Activated naive CD8-positive, alpha-beta T cell treated with anti-CD3 and anti-CD28 coated beads for 36 hours (primary cell): ENCODE results near the gene HDAC4. TPM values are rescaled to one million over a fixed set of nuclear protein-coding genes. Genes with fewer than 3 reads are reported as not detected.
A peak's percentile ranks its signal among the peaks of the same experiment; 100 is the strongest.

Source experiments
- DNase-seq: peaks from one replicate; pipeline ENCODE4 v3.0.0; 2021
- H3K27ac Mint-ChIP-seq: one replicate; pipeline ENCODE4 v1.8.0; 2022; ENCODE audit warnings: mild to moderate bottlenecking, moderate library complexity, mixed read lengths
- H3K27me3 Mint-ChIP-seq: one replicate; pipeline ENCODE4 v1.8.0; 2022; ENCODE audit warnings: mild to moderate bottlenecking, mixed read lengths
- H3K36me3 Mint-ChIP-seq: one replicate; pipeline ENCODE4 v1.8.0; 2021; ENCODE audit warnings: mild to moderate bottlenecking, mixed read lengths
- H3K4me1 Mint-ChIP-seq: one replicate; pipeline ENCODE4 v1.8.0; 2021; ENCODE audit warnings: mixed read lengths
- H3K4me3 Mint-ChIP-seq: one replicate; pipeline ENCODE4 v1.8.0; 2022; ENCODE audit warnings: mild to moderate bottlenecking, moderate library complexity, mixed read lengths
- H3K9me3 Mint-ChIP-seq: one replicate; pipeline ENCODE4 v1.8.0; 2022; ENCODE audit warnings: mixed read lengths
- total RNA-seq, 2 experiments: library from RNA; stranded (reverse); gene quantifications; one replicate each; pipeline ENCODE4 v1.2.3, GENCODE V29; 2021

Gene HDAC4
- total RNA-seq, 2 experiments from 2014 or later: 19.1 to 20.2 TPM

DNA sequence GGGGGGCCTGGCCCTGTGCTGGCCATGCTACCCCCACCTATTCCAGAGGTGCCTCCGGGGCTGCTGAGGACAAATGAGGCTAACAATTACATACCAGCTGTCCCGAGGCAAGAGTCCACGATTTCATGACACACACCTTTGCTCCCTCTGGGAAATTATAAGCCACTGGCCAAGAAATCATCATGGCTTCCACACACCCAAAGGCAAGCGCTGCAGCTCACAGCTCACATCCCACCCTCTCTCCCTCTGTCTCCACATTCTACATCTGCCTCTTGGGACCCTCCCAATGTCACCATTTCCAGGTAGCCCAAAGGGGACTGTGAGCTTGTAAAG, 134.4 kb downstream of the HDAC4 start:
- Mint-ChIP-seq H3K27ac (peak overlapping the region; percentile 84), H3K9me3 (peaks cover 2% of the 10 kb centered on the region), H3K4me1 (peaks cover 67% of the 10 kb centered on the region), H3K4me3 (peak overlapping the region; percentile 73), H3K27me3 (peaks cover 12% of the 10 kb centered on the region), H3K36me3 (peaks cover 8% of the 10 kb centered on the region)
- no peak for DNase-seq

DNA sequence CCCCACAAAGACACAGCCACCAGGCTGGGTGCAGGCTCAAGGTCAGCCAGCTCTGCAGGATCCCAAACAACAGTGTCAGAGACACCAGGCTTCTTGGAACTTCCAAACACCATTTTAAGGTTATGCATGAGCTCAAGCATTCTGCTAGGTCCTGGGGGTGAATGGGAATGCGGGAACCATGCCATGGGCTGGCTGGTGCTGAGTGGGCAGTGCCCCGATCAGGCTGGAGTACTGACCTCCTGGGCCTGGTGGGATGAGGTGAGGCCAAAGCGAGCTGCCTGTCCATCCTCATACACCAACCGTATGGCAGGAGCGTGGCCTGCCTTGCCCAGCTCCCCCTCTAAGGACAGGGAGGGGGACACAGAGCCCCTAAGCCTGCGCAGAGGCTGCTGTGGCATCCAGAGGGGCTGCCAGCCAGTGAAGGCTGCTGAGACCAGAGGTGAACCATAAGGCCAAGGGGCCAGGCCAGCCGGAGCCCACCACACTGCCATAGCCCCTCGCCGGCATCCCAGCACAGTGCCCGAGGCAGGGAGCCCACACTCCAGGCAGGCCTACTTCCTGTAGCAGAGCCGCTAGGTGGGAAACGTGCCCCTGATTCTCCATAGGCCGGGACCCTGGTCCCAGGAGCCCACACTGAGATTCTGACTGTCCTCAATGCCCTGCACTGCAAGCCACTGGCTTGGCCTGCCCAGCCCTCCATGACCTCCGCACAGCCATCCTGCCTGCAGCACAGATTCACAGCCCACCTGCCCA, 135.0 kb downstream of the HDAC4 start:
- peaks cover 72% of the 10 kb centered on the region for H3K4me1 Mint-ChIP-seq
- peak overlapping the region; percentile 77 for H3K4me3 Mint-ChIP-seq
- peak overlapping the region; percentile 94 for H3K27ac Mint-ChIP-seq
- no peak for DNase-seq
- H3K9me3 Mint-ChIP-seq: peaks cover 2% of the 10 kb centered on the region
- peaks cover 8% of the 10 kb centered on the region for H3K36me3 Mint-ChIP-seq
- H3K27me3 Mint-ChIP-seq: peaks cover 11% of the 10 kb centered on the region

DNA sequence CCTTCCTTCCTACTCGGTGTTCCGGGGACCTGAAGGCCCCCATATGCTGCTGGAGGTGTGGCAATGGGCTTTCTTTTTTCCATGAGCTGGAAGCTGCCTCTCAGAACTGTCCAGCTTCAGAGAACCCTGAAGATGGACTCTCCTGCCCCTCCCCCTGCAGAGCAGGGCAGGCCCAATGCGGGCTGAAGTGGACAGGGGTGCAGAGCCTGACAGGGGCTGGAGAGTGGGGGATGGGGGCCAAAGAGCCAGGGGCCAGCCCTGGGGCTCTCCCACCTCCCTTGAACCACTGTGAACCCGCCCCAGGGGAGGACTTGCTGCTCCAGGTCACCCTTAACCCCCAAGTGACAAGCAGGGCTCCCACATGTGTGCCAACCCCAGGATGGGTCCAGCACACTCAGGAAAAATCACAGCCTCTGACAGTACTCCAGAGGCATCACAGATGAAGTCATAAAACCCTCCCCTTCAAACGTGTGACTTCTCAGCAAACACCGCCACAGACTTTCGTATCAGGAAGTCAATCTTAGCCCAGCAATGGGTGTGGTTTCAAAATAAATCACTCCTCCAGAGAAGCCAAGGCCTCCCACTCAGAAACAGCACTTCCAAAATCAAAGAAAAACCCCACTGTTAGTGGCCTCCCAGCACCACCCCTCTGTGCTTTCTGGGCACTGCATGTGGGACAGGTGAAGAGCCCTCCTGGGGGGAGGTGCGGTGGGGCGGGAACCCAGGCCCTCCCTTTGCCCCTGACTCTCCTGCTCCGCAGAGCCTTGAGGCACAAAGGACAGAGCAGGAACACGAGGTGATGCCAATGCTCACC, 135.8 kb downstream of the HDAC4 start:
- peak overlapping the region; percentile 77 for H3K4me3 Mint-ChIP-seq
- peak overlapping the region; percentile 94 for H3K27ac Mint-ChIP-seq
- peaks cover 2% of the 10 kb centered on the region for H3K9me3 Mint-ChIP-seq
- peaks cover 79% of the 10 kb centered on the region for H3K4me1 Mint-ChIP-seq
- peak; percentile 58 for DNase-seq
- H3K27me3 Mint-ChIP-seq: peaks cover 4% of the 10 kb centered on the region
- peaks cover 8% of the 10 kb centered on the region for H3K36me3 Mint-ChIP-seq

DNA sequence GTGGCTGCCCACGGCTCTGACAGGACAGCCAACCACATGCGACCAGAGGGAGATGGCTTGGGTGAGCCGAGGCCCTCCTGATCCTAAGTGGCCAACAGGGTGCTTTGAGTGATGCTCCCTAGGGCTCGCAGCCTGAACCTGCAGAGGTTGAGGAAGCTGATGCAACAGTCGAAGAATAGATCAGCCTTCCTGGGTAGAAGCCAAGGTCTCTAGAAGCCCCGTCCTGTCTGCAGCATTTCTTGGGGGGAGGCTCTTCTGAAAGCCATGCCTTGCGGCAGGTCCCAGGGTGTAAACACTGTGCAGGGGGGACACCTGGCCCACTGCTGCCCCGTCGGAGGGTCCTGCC, 136.4 kb downstream of the HDAC4 start:
- Mint-ChIP-seq H3K4me1 (peaks cover 80% of the 10 kb centered on the region), H3K4me3 (peak overlapping the region; percentile 34), H3K9me3 (peaks cover 2% of the 10 kb centered on the region), H3K27me3 (peaks cover 3% of the 10 kb centered on the region), H3K27ac (peak overlapping the region; percentile 94), H3K36me3 (peaks cover 8% of the 10 kb centered on the region)
- DNase-seq: peak; percentile 52

DNA sequence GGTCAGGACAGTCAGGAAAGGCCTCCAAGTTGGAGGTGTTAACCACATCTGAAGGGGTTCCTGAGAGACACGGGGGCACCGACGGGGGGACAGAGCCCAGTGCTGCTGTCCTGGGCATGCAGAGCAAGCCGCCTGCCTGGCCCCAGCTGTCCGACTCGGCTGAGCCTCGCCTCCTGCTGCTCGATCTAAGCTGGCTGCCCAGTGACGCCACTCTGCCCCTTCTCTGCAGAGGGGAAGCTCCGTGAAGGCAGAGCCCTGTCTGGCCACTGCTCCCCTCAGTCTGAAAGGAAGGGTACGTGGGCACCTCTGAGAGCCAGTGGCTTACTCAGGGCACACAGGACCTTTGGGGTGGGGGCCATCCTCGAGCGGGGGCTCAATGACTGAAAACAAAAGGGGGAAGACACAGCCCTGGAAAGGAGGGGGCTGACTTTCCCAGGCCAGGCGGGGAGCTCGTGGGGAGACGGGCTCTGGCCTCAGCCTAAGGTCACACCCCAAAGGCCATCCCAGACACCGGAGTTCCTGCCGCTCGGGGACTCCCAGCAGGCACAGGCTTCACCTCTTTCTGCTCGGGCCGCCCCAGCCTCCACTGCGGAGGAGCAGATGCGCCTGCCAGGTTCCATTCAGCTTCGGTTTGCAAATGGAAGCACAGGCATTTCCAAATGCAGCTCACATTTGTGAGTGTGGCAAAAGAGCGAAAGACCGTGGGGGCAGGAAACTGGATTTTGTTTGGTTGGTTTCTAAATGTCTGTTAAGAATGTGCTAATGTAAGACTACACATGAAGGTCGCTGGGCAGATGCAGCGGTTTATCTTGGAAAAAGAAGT, 136.9 kb downstream of the HDAC4 start:
- Mint-ChIP-seq H3K36me3 (peaks cover 4% of the 10 kb centered on the region), H3K4me1 (peaks cover 80% of the 10 kb centered on the region)
- DNase-seq: no peak

DNA sequence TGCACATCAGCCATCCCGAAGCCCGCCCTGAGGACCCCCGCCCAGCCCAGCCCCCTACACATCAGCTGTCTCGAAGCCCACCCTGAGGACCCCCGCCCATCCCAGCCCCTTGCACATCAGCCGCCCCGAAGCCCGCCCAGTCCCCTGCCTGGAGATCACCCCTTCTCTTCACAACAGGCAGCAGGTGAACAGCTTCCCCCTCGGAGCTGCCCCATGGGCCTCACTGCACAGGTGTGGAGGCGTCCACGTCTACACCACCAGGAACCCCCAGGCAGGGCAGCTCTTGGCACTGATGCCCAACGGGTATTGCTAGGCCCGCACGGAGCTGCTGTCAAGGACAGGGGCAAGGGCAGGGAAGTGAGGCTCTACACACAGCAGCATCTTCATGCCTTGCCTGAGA, 137.6 kb downstream of the HDAC4 start:
- no peak for DNase-seq
- Mint-ChIP-seq H3K9me3 (no peaks in the 10 kb centered on the region), H3K4me1 (peaks cover 80% of the 10 kb centered on the region), H3K4me3 (no peak overlapping the region), H3K36me3 (peaks cover 3% of the 10 kb centered on the region), H3K27me3 (no peaks in the 10 kb centered on the region), H3K27ac (peak overlapping the region; percentile 94)

More for the DNA sequence above, 136.9 kb downstream of the HDAC4 start:
- peak overlapping the region; percentile 34 for H3K4me3 Mint-ChIP-seq
- peak overlapping the region; percentile 94 for H3K27ac Mint-ChIP-seq
- H3K27me3 Mint-ChIP-seq: no peaks in the 10 kb centered on the region
- H3K9me3 Mint-ChIP-seq: no peaks in the 10 kb centered on the region

DNA sequence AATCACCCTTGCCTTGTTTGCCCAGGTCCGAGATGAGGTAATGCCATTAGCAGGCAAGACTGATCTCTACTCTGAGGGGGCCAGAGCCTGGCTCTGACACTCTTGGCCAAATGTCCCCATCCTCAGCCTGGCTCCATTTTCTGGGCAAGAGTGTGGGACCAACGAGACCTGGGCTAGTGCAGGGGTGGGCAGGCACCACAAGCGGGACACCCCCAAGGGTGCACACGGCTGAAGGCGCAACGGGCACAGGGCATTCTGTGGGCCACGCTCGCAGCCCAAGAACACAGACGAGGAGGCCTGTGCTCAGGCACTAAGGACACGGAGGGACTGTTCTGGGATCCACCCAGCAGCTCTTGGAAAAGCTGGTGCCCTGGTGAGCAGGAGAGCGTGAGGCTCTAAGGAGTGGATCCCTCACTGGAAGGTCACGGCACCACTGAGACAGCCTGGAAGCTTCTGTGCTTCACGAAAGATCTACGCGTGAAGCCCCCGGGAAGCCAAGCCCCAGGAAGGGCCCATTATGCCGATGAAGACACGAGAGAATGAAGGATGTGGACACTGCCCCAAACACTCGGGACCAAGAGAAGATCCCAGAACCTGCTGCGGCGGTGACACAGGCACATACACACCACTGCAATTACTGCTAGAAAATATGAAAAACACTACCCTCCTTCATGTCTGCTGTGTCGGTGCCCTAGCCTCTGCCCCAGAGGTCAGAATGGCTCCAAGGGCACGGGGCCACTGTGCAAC, 138.2 kb downstream of the HDAC4 start:
- H3K27ac Mint-ChIP-seq: no peak overlapping the region
- peaks cover 80% of the 10 kb centered on the region for H3K4me1 Mint-ChIP-seq
- H3K36me3 Mint-ChIP-seq: peaks cover 8% of the 10 kb centered on the region
- no peak for DNase-seq
- no peaks in the 10 kb centered on the region for H3K27me3 Mint-ChIP-seq
- H3K4me3 Mint-ChIP-seq: no peak overlapping the region
- peaks cover 3% of the 10 kb centered on the region for H3K9me3 Mint-ChIP-seq

DNA sequence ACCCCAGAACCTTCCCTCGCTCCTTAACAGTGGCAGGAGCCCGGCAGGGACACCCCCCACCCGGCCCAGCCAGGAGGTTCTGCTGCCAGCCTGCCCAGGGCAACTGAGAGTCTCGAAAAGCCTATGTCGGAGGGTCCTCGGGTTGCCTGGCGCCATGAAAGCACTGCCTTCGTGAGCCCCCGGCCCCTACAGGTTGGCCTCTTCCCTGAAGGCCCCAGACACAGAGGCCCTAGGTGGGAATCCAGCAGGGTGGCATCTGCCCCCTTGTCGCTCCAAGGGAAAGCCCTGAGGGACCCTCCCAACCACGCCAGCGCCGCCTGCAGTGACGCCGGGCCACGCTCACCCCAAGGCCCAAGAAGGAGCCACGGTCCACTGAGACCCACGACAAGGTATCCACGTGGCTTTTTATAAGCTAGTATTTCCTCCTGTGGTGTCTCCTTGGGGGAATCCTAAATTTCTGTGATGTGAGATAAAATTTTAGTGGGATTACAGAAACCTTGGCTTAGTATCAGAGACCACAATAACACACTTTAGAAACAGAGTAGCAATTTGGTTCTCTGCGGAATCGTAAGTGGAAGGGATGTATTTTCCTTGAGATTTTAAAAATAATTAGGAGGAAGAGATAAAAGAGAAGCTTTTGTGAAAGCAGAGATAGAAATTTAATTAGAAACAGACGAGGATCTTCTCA, 138.9 kb downstream of the HDAC4 start:
- peaks cover 12% of the 10 kb centered on the region for H3K36me3 Mint-ChIP-seq
- H3K27ac Mint-ChIP-seq: no peak overlapping the region
- peaks cover 80% of the 10 kb centered on the region for H3K4me1 Mint-ChIP-seq
- no peak for DNase-seq
- H3K27me3 Mint-ChIP-seq: no peaks in the 10 kb centered on the region
- peaks cover 7% of the 10 kb centered on the region for H3K9me3 Mint-ChIP-seq
- no peak overlapping the region for H3K4me3 Mint-ChIP-seq

DNA sequence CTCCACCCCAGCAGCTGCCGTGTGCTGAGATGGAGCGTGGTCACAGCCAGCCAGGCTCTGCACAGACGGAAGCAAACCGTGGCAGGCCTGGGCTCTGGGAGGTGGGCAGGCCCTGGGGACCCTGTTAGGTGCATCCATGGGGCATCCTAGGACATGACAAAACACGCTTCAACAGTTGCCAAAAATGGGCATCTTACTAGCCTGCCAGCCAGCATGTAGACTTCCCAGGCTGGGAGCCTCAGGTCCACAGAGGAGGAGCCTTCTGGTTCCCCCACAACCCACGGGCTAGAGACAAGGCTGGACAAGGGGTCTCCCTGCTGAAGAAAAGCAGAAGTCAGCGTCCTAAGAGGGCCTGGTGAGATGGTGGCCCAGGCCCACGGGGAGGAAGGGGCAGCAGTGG, 139.5 kb downstream of the HDAC4 start:
- H3K27me3 Mint-ChIP-seq: no peaks in the 10 kb centered on the region
- H3K36me3 Mint-ChIP-seq: peaks cover 12% of the 10 kb centered on the region
- no peak overlapping the region for H3K27ac Mint-ChIP-seq
- H3K4me1 Mint-ChIP-seq: peaks cover 78% of the 10 kb centered on the region
- peaks cover 7% of the 10 kb centered on the region for H3K9me3 Mint-ChIP-seq
- no peak for DNase-seq
- H3K4me3 Mint-ChIP-seq: no peak overlapping the region

DNA sequence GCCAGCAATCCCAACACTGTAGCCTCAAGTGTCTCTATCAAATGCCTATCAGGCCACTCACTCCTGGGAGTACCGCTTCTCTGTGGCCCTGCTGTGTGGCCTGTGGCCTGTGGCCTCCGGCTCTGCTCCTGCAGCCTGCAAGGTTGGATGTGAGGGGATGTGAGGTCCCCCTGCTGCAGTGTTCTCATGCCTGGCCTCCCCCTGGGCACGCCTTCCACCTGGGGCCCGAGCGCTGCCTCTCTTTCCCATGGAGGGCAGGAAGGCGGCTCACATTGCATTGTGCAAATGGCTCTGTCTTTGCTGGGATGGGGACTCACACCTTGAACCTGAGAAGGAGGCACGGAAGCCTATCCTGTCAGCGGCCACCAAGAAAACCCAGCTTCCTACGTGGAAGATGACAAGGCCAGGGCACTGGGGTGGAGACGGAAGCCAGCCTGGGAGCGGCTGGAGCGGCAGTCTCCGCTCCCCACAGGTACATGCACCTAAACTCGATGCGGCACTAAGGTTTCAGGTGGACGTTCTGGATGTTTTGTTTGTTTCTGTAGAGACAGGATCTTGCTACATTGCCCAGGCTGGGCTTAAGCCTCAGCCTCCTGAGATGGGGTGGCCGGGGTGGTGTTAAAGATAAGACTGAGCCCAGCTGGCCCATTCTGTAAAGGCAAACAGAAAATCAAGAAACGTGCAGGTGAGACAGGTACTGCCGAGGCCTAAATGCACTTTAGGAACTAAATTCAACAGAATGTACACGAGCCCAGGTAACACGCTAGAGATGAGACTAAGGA, 140.1 kb downstream of the HDAC4 start:
- peaks cover 12% of the 10 kb centered on the region for H3K36me3 Mint-ChIP-seq
- peak overlapping the region; percentile 25 for H3K4me3 Mint-ChIP-seq
- no peak for DNase-seq
- H3K9me3 Mint-ChIP-seq: peaks cover 7% of the 10 kb centered on the region
- peaks cover 80% of the 10 kb centered on the region for H3K4me1 Mint-ChIP-seq
- no peaks in the 10 kb centered on the region for H3K27me3 Mint-ChIP-seq
- H3K27ac Mint-ChIP-seq: peak overlapping the region; percentile 95

DNA sequence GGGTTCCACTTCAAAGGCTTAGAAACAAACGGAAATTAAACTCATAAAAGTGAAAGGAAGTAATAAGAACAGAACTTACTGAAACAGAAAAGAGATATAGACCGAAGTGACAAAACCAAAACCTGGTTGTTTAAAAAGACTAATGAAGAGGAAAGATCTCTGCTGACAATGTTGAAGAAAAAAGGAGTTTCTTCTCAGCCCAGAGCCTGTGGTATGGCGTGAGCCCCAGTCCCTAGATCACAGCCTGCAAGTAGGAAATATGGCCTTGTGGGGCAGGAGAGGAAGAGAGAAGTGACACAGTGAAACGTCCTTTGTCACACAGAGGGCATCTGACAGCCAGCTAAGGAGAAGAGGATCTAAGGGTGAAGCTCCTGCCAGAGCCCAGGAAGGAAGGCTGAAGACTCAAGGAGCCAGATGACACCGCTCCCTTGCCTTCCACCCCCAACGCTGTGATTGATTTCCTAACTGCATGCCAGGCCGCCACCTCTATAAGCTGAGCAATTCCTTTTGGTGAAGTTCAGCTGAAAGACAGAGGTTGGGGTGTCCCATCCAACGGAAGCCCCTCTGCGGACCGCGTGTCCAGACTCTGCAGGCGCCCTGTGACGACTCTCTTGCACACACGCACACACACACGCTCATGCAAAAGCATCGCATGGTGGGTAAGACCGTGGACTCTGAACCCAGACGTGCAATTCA, 141.1 kb downstream of the HDAC4 start:
- H3K4me1 Mint-ChIP-seq: peaks cover 78% of the 10 kb centered on the region
- H3K36me3 Mint-ChIP-seq: peaks cover 12% of the 10 kb centered on the region
- H3K27me3 Mint-ChIP-seq: no peaks in the 10 kb centered on the region
- DNase-seq: no peak
- H3K4me3 Mint-ChIP-seq: peak overlapping the region; percentile 74
- peak overlapping the region; percentile 95 for H3K27ac Mint-ChIP-seq
- H3K9me3 Mint-ChIP-seq: peaks cover 7% of the 10 kb centered on the region

DNA sequence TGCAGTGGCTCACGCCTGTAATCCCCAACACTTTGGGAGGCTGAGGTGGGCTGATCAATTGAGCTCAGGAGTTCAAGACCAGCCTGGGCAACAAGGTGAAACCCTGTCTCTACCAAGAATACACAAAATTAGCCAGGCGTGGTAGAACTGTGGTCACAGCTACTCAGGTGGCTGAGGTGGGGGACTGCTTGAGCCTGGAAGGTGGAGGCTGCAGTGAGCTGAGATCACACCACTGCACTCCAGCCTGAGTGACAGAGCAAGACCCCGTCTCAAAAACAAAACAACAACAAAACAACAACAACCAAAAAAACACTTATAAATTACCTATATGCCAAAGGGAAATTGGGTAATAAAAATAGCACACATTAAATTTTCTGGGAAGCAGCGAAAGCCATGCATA, 141.6 kb downstream of the HDAC4 start:
- Mint-ChIP-seq H3K27ac (peak overlapping the region; percentile 95), H3K9me3 (peaks cover 7% of the 10 kb centered on the region), H3K36me3 (peaks cover 13% of the 10 kb centered on the region), H3K4me1 (peaks cover 78% of the 10 kb centered on the region), H3K27me3 (no peaks in the 10 kb centered on the region), H3K4me3 (peak overlapping the region; percentile 74)
- peak; percentile 39 for DNase-seq

DNA sequence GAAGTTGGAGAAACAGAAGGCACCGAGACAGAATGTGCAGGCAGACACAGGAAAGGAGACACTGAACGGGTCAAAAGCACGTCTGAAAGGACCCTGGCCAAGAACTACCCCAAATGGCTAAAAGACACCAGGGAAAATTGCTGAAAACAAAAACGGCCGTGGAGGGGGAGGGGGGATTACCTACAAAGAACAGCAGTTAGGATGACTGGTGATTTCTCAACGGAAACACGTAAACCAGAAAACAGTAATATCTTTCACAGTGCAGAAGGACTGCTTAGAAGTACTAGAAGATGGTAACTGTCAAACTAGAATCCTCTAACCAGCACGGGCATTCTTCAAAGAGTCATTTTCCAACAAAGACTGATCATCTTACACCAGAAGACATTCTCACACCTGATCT, 142.6 kb downstream of the HDAC4 start:
- DNase-seq: no peak
- Mint-ChIP-seq H3K36me3 (peaks cover 14% of the 10 kb centered on the region), H3K4me3 (peak overlapping the region; percentile 9), H3K4me1 (peaks cover 81% of the 10 kb centered on the region), H3K27me3 (peaks cover 4% of the 10 kb centered on the region), H3K9me3 (peaks cover 7% of the 10 kb centered on the region), H3K27ac (peak overlapping the region; percentile 95)
